ENCODE results near the gene FNDC3A.

DNA sequence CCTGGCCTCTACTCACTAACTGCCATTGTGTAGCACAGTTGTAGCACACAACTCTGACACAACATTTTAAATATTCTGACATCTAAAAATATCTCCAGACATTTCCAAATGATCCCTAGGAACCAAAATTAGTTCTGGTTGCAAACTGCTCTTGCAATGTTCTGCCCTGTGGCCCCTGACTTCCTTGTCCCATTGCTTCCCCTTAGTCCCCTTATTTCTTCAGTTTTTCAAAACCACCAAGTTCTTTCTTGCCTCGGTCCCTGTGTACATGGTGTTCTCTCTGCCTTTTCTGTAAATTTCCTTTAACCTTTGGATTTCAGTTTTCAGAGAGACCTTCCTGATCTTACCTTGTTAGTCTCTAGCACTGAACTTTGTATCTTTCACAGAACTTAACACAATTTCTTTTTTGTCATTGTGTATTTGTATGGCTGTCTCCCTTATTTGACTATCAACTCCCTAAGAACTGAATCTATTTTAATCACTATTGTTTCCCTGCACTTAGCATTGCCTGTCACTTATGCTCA lies 156.8 kb downstream of the FNDC3A start:
- TF ChIP-seq CTCF (IDR thresholded peaks at IDR 0.05; ENCODE audit: low read depth, low read length, missing input control) = no peak
- TF ChIP-seq YY1 (IDR thresholded peaks at IDR 0.05) = no peak
